HEK293 (cell line): Measurements from ENCODE around the gene ANAPC16.

Experiments used
- GLI2 ChIP-seq: fragments of 450-650 bp; formaldehyde crosslinking; IDR thresholded peaks from 2 replicates; pipeline ENCODE4; 2017; ENCODE audit warnings: missing biosample characterization, missing genetic modification characterization, low read depth, borderline replicate concordance
- TRIM28 ChIP-seq: IDR thresholded peaks from 2 replicates; pipeline ENCODE4 v1.6.1; 2011; ENCODE audit warnings: low read length, control low read depth, borderline replicate concordance
- ZBTB1 ChIP-seq: fragments of 450-650 bp; formaldehyde crosslinking; IDR thresholded peaks from 2 replicates; pipeline ENCODE4 v1.5.1; 2016; ENCODE audit warnings: missing biosample characterization, missing genetic modification characterization
- ZBTB17 ChIP-seq: fragments of 450-650 bp; formaldehyde crosslinking; IDR thresholded peaks from 2 replicates; pipeline ENCODE4 v1.5.1; 2016; ENCODE audit warnings: missing biosample characterization, missing genetic modification characterization
- ZNF132 ChIP-seq: fragments of 450-650 bp; formaldehyde crosslinking; IDR thresholded peaks from 2 replicates; pipeline ENCODE4 v1.5.1; 2017; ENCODE audit warnings: missing biosample characterization, missing genetic modification characterization, borderline replicate concordance
- ZNF140 ChIP-seq: fragments of 450-650 bp; formaldehyde crosslinking; IDR thresholded peaks from 2 replicates; pipeline ENCODE4 v1.5.1; 2016; ENCODE audit warnings: missing biosample characterization, missing genetic modification characterization
- ZNF221 ChIP-seq: fragments of 450-650 bp; formaldehyde crosslinking; IDR thresholded peaks from 2 replicates; pipeline ENCODE4 v1.5.1; 2017; ENCODE audit warnings: missing biosample characterization, missing genetic modification characterization, borderline replicate concordance
- ZNF548 ChIP-seq: fragments of 450-650 bp; formaldehyde crosslinking; IDR thresholded peaks from 2 replicates; pipeline ENCODE4 v1.5.1; 2016; ENCODE audit warnings: missing biosample characterization, missing genetic modification characterization
- ZNF555 ChIP-seq: fragments of 450-650 bp; formaldehyde crosslinking; conservative IDR thresholded peaks from 2 replicates; pipeline ENCODE4 v1.5.1; 2017; ENCODE audit warnings: missing biosample characterization, mild to moderate bottlenecking, missing genetic modification characterization, inconsistent platforms
- ZNF558 ChIP-seq: fragments of 450-650 bp; formaldehyde crosslinking; IDR thresholded peaks from 2 replicates; pipeline ENCODE4 v1.5.1; 2016; ENCODE audit warnings: missing biosample characterization, missing genetic modification characterization
- ZNF658 ChIP-seq: fragments of 450-650 bp; formaldehyde crosslinking; IDR thresholded peaks from 2 replicates; pipeline ENCODE4; 2016; ENCODE audit warnings: missing biosample characterization, missing genetic modification characterization
- ZNF830 ChIP-seq: fragments of 450-650 bp; IDR thresholded peaks from 2 replicates; pipeline ENCODE4 v1.5.0; 2018; ENCODE audit warnings: missing biosample characterization, missing genetic modification characterization, low read depth, mild to moderate bottlenecking, moderate library complexity
- ZSCAN30 ChIP-seq: fragments of 450-650 bp; IDR thresholded peaks from 2 replicates; pipeline ENCODE4 v1.5.1; 2018; ENCODE audit warnings: missing biosample characterization, mild to moderate bottlenecking, missing genetic modification characterization, moderate library complexity
- TF ChIP-seq, protein P1 (sequence below): fragments of 450-650 bp; formaldehyde crosslinking; IDR thresholded peaks from 2 replicates; pipeline ENCODE4 v1.5.1; 2016; ENCODE audit warnings: missing biosample characterization, missing genetic modification characterization
- TF ChIP-seq, protein P2 (sequence below): fragments of 450-650 bp; formaldehyde crosslinking; IDR thresholded peaks from 2 replicates; pipeline ENCODE4 v1.5.1; 2017; ENCODE audit warnings: missing biosample characterization, missing genetic modification characterization
- TF ChIP-seq, protein P3 (sequence below): fragments of 450-650 bp; formaldehyde crosslinking; IDR thresholded peaks from 2 replicates; pipeline ENCODE4 v1.5.1; 2016; ENCODE audit warnings: missing biosample characterization, missing genetic modification characterization
- TF ChIP-seq, protein P4 (sequence below): fragments of 450-650 bp; formaldehyde crosslinking; IDR thresholded peaks from 2 replicates; pipeline ENCODE4 v1.5.1; 2017; ENCODE audit warnings: missing biosample characterization, missing genetic modification characterization
- TF ChIP-seq, protein P5 (sequence below): fragments of 450-650 bp; formaldehyde crosslinking; IDR thresholded peaks from 2 replicates; pipeline ENCODE4 v1.5.1; 2017; ENCODE audit warnings: missing biosample characterization, mild to moderate bottlenecking, missing genetic modification characterization, moderate library complexity
- TF ChIP-seq, protein P6 (sequence below): fragments of 450-650 bp; formaldehyde crosslinking; IDR thresholded peaks from 2 replicates; pipeline ENCODE4 v1.5.1; 2016; ENCODE audit warnings: missing biosample characterization, missing genetic modification characterization
- TF ChIP-seq, protein P7 (sequence below): fragments of 450-650 bp; formaldehyde crosslinking; IDR thresholded peaks from 2 replicates; pipeline ENCODE4 v1.5.1; 2016; ENCODE audit warnings: missing biosample characterization, missing genetic modification characterization
- TF ChIP-seq, protein P8 (sequence below): fragments of 450-650 bp; formaldehyde crosslinking; IDR thresholded peaks from 2 replicates; pipeline ENCODE4 v1.5.1; 2016; ENCODE audit warnings: missing biosample characterization, missing genetic modification characterization

The ANAPC16 gene

DNA sequence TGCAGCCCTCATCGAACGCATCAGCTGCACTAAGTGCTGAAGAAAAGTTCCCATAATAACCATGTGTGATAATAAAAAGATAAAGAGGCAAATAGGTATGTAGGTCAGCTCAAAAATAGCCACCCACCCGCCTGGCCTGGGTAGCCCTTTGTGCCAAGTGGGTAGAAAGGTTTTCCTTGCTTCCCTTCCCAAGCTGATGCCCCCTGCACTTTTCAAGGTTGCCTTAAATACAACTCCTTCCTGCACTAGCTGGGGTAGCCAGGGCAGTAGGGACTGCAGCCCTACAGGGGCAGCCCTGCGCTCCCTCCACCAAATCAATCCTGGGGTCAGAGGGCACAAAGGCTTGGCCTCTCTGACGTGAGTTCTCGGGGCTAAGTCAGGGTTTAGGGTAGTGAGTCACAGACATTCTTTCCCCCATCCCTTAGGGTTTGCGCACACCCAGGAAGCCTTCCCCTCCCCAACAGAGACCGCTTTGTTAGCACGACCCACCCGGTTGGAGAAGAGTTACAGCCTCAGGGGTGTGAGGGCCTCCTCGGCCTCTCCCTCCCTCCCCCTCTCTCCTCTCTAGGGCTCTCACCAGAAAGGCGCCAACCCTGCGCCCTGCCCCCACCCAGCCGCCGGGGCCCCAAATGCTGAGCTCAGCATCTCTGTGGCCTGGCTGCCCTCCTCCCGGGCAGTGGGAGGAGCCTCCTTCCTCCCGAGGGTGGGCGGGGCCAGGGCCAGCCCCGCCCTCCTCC is 44.6 kb downstream of the ANAPC16 start (continued):
- TF ChIP-seq ZNF548 (tag by site-specific recombination) (no peak), ZNF830 (tag by site-specific recombination) (no peak), ZNF658 (tag by site-specific recombination) (no peak), ZSCAN30 (tag by site-specific recombination) (peak; percentile 78), ZNF221 (no peak), ZNF140 (tag by site-specific recombination) (no peak), TRIM28 (peak; percentile 48; the same call in 1 of the 2 replicates), ZBTB1 (tag by site-specific recombination) (no peak), GLI2 (tag by site-specific recombination) (no peak), ZBTB17 (peak; percentile 47), ZNF132 (tag by site-specific recombination) (no peak), ZNF555 (no peak), ZNF558 (peak; percentile 42; the same call in 1 of the 2 replicates)
- TF ChIP-seq, protein P1, sequence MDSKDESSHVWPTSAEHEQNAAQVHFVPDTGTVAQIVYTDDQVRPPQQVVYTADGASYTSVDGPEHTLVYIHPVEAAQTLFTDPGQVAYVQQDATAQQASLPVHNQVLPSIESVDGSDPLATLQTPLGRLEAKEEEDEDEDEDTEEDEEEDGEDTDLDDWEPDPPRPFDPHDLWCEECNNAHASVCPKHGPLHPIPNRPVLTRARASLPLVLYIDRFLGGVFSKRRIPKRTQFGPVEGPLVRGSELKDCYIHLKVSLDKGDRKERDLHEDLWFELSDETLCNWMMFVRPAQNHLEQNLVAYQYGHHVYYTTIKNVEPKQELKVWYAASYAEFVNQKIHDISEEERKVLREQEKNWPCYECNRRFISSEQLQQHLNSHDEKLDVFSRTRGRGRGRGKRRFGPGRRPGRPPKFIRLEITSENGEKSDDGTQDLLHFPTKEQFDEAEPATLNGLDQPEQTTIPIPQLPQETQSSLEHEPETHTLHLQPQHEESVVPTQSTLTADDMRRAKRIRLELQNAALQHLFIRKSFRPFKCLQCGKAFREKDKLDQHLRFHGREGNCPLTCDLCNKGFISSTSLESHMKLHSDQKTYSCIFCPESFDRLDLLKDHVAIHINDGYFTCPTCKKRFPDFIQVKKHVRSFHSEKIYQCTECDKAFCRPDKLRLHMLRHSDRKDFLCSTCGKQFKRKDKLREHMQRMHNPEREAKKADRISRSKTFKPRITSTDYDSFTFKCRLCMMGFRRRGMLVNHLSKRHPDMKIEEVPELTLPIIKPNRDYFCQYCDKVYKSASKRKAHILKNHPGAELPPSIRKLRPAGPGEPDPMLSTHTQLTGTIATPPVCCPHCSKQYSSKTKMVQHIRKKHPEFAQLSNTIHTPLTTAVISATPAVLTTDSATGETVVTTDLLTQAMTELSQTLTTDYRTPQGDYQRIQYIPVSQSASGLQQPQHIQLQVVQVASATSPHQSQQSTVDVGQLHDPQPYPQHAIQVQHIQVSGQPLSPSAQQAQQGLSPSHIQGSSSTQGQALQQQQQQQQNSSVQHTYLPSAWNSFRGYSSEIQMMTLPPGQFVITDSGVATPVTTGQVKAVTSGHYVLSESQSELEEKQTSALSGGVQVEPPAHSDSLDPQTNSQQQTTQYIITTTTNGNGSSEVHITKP (tag by site-specific recombination) = peak; percentile 95
- TF ChIP-seq, protein P2, sequence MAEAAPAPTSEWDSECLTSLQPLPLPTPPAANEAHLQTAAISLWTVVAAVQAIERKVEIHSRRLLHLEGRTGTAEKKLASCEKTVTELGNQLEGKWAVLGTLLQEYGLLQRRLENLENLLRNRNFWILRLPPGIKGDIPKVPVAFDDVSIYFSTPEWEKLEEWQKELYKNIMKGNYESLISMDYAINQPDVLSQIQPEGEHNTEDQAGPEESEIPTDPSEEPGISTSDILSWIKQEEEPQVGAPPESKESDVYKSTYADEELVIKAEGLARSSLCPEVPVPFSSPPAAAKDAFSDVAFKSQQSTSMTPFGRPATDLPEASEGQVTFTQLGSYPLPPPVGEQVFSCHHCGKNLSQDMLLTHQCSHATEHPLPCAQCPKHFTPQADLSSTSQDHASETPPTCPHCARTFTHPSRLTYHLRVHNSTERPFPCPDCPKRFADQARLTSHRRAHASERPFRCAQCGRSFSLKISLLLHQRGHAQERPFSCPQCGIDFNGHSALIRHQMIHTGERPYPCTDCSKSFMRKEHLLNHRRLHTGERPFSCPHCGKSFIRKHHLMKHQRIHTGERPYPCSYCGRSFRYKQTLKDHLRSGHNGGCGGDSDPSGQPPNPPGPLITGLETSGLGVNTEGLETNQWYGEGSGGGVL = peak; percentile 99
- TF ChIP-seq, protein P3, sequence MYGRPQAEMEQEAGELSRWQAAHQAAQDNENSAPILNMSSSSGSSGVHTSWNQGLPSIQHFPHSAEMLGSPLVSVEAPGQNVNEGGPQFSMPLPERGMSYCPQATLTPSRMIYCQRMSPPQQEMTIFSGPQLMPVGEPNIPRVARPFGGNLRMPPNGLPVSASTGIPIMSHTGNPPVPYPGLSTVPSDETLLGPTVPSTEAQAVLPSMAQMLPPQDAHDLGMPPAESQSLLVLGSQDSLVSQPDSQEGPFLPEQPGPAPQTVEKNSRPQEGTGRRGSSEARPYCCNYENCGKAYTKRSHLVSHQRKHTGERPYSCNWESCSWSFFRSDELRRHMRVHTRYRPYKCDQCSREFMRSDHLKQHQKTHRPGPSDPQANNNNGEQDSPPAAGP = peak; percentile 98
- TF ChIP-seq, protein P4, sequence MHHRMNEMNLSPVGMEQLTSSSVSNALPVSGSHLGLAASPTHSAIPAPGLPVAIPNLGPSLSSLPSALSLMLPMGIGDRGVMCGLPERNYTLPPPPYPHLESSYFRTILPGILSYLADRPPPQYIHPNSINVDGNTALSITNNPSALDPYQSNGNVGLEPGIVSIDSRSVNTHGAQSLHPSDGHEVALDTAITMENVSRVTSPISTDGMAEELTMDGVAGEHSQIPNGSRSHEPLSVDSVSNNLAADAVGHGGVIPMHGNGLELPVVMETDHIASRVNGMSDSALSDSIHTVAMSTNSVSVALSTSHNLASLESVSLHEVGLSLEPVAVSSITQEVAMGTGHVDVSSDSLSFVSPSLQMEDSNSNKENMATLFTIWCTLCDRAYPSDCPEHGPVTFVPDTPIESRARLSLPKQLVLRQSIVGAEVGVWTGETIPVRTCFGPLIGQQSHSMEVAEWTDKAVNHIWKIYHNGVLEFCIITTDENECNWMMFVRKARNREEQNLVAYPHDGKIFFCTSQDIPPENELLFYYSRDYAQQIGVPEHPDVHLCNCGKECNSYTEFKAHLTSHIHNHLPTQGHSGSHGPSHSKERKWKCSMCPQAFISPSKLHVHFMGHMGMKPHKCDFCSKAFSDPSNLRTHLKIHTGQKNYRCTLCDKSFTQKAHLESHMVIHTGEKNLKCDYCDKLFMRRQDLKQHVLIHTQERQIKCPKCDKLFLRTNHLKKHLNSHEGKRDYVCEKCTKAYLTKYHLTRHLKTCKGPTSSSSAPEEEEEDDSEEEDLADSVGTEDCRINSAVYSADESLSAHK = peak; percentile 69
- TF ChIP-seq, protein P5, sequence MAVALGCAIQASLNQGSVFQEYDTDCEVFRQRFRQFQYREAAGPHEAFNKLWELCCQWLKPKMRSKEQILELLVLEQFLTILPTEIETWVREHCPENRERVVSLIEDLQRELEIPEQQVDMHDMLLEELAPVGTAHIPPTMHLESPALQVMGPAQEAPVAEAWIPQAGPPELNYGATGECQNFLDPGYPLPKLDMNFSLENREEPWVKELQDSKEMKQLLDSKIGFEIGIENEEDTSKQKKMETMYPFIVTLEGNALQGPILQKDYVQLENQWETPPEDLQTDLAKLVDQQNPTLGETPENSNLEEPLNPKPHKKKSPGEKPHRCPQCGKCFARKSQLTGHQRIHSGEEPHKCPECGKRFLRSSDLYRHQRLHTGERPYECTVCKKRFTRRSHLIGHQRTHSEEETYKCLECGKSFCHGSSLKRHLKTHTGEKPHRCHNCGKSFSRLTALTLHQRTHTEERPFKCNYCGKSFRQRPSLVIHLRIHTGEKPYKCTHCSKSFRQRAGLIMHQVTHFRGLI = no peak
- TF ChIP-seq, protein P6, sequence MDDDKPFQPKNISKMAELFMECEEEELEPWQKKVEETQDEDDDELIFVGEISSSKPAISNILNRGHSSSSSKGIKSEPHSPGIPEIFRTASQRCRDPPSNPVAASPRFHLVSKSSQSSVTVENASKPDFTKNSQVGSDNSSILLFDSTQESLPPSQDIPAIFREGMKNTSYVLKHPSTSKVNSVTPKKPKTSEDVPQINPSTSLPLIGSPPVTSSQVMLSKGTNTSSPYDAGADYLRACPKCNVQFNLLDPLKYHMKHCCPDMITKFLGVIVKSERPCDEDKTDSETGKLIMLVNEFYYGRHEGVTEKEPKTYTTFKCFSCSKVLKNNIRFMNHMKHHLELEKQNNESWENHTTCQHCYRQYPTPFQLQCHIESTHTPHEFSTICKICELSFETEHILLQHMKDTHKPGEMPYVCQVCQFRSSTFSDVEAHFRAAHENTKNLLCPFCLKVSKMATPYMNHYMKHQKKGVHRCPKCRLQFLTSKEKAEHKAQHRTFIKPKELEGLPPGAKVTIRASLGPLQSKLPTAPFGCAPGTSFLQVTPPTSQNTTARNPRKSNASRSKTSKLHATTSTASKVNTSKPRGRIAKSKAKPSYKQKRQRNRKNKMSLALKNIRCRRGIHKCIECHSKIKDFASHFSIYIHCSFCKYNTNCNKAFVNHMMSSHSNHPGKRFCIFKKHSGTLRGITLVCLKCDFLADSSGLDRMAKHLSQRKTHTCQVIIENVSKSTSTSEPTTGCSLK (tag by site-specific recombination) = no peak
- TF ChIP-seq, protein P7, sequence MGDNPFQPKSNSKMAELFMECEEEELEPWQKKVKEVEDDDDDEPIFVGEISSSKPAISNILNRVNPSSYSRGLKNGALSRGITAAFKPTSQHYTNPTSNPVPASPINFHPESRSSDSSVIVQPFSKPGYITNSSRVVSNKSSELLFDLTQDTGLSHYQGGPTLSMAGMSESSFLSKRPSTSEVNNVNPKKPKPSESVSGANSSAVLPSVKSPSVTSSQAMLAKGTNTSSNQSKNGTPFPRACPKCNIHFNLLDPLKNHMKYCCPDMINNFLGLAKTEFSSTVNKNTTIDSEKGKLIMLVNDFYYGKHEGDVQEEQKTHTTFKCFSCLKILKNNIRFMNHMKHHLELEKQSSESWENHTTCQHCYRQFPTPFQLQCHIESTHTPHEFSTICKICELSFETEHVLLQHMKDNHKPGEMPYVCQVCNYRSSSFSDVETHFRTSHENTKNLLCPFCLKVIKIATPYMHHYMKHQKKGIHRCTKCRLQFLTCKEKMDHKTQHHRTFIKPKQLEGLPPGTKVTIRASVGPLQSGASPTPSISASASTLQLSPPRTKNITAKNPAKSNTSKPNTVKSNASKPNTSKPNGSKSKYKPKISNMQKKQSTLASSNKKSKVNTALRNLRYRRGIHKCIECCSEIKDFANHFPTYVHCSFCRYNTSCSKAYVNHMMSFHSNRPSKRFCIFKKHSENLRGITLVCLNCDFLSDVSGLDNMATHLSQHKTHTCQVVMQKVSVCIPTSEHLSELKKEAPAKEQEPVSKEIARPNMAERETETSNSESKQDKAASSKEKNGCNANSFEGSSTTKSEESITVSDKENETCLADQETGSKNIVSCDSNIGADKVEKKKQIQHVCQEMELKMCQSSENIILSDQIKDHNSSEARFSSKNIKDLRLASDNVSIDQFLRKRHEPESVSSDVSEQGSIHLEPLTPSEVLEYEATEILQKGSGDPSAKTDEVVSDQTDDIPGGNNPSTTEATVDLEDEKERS = no peak; the same call in 1 of the 2 replicates
- TF ChIP-seq, protein P8, sequence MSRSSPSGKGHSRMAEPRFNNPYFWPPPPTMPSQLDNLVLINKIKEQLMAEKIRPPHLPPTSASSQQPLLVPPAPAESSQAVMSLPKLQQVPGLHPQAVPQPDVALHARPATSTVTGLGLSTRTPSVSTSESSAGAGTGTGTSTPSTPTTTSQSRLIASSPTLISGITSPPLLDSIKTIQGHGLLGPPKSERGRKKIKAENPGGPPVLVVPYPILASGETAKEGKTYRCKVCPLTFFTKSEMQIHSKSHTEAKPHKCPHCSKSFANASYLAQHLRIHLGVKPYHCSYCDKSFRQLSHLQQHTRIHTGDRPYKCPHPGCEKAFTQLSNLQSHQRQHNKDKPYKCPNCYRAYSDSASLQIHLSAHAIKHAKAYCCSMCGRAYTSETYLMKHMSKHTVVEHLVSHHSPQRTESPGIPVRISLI (tag by site-specific recombination) = no peak
